SKM-1 treated with dmso at 0.1 percent for 144 hours (cell line): Measurements from ENCODE around the gene TEDC2.

Experiments
- DNase-seq: peaks from one replicate; lab custom pipeline; 2025; ENCODE audit not compliant: unreplicated experiment; lab: John Stamatoyannopoulos, UW

TEDC2 gene

DNA sequence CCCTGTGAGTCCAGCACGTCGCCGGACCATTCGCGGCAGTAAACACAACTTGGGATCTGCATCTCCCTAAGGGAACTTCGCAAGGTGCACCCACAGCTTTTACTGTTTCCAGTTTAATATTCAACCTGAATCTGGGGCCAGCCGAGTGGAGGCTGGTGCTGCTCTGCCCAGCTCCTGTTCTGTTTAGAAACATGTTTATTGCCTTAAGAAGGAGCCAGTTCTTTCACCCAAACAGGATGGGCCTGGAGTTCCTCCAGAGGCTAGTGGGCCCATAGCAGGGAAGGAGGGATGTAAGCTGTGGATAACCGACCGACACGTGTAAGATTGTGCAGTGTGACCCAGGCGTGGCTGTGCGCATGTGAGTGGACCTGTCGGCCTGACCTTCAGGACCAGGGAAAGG lies 32.4 kb downstream of the TEDC2 start:
- no peak for DNase-seq

DNA sequence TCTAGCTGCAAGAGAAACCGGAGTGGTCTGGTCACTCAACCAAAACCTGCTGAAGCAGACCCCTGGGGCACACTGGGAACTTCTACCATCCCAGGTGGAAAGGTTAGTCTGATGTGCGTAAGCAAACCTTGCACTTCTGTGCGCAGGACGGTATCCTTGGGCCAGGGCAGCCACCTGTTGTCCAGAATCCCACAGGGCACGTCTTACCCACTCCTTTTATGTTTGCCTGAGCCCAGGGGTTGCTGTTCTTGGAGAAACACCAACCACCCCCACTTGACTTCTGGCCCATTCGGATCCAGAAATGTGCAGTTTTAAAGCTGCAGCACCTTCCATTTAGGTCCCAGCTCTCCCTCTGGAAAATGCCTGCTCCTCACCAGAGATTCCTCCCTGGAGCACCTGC lies 33.7 kb downstream of the TEDC2 start:
- DNase-seq = no peak

DNA sequence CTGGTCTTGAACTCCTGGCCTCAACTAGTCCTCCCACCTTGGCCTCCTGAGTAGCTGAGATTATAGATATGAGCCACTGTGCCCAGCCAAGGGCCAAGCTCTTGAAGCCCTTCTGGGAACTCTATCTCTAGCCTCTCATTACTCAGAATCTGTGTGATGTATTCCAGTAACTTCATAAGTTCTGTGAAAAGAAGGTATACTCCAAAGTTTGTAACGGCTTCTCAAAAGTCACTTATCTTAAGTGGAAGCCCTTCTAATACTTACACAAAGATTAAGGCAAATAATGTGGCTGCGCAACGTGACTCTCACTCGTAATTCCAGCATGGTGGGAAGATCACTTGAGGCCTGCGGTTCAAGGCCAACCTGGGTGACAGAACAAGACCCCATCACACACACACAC lies 34.7 kb downstream of the TEDC2 start:
- DNase-seq = no peak

DNA sequence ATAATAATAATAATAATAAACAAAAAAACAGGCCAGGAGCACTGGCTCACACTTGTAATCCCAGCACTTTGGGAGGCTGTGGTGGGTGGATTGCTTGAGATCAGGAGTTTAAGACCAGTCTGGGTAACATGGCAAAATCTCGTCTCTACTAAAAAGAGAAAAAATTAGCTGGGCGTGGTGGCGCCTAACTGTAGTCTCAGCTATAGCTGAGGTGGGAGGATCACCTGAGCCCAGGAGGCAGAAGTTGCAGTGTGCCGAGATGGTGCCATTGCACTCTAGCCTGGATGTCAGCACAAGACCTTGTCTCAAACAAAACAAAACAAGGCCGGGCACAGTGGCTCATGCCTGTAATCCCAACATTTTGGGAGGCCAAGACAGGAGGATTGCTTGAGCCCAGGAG lies 35.1 kb downstream of the TEDC2 start:
- no peak for DNase-seq

DNA sequence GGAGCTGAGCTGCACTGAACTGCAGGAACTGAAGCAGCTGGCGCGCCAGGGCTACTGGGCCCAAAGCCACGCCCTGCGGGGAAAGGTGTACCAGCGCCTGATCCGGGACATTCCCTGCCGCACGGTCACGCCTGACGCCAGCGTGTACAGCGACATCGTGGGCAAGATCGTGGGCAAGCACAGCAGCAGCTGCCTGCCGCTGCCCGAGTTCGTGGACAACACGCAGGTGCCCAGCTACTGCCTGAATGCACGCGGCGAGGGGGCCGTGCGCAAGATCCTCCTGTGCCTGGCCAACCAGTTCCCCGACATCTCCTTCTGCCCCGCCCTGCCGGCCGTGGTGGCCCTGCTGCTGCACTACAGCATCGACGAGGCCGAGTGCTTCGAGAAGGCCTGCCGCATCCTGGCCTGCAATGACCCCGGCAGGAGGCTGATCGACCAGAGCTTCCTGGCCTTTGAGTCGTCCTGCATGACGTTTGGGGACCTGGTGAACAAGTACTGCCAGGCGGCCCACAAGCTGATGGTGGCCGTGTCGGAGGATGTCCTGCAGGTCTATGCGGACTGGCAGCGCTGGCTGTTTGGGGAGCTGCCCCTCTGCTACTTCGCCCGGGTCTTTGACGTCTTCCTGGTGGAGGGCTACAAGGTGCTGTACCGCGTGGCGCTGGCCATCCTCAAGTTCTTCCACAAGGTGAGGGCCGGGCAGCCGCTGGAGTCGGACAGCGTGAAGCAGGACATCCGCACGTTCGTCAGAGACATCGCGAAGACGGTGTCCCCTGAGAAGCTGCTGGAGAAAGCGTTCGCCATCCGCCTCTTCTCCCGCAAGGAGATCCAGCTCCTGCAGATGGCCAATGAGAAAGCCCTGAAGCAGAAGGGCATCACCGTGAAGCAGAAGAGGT lies 36.6 kb downstream of the TEDC2 start:
- no peak for DNase-seq

DNA sequence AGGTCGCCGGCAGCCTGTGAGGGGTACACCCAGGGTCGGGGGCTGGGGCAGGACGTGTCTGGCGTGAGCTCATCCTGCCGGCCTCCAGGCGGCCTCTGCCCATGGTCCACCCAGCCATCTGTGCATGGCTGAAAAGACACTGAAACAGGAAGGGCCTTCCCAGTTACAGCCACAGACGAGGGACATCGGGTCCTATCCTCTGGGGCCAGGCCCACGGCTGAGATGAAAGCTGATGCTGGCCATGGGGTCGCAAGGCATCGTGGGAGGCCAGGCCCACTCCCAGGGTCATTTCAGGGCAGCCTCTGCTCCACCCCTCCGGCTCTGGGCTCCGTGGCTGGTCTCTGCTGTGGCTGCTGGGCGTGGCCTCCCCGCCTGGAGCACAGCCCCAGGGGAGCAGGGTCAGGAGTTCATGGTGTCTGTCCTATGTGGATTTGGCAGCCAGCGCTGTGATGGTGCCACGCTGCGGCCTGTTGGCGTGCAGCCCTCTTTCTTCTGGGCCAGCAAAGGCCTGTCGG lies 37.3 kb downstream of the TEDC2 start:
- no peak for DNase-seq

DNA sequence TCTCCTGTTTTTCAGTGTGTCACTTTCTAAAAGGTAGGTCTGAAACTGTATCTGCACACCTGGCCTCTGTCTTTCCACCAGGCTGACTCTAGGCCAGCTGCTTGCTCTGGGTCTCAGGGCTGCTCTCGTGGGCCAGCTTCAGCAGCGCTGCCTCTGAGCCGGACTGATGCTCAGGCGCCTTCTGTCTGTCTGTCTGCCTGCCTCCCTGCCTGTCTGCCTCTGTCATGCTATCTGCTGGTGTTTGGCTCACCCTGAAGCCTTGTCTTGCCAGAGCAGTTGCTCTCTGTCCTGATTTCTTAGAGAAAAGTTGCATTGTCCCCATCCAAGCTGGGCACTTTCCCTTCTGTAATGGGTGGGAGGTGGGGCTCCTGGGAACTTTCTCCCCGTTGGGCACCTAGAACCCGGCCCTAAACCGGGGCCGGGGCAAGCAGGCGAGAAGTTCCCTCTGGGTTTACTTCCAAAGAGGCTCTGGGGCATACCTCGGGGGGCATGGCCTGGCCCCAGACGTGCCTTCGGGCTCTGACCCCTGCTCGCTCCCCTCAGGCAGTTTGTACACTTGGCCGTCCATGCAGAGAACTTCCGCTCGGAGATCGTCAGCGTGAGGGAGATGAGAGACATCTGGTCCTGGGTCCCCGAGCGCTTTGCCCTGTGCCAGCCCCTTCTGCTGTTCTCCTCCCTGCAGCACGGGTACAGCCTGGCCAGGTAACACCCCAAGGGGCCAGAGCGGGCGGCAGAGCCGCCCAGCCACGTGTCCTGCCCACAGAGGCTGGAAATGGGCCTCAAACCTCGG lies 38.0 kb downstream of the TEDC2 start:
- no peak for DNase-seq

DNA sequence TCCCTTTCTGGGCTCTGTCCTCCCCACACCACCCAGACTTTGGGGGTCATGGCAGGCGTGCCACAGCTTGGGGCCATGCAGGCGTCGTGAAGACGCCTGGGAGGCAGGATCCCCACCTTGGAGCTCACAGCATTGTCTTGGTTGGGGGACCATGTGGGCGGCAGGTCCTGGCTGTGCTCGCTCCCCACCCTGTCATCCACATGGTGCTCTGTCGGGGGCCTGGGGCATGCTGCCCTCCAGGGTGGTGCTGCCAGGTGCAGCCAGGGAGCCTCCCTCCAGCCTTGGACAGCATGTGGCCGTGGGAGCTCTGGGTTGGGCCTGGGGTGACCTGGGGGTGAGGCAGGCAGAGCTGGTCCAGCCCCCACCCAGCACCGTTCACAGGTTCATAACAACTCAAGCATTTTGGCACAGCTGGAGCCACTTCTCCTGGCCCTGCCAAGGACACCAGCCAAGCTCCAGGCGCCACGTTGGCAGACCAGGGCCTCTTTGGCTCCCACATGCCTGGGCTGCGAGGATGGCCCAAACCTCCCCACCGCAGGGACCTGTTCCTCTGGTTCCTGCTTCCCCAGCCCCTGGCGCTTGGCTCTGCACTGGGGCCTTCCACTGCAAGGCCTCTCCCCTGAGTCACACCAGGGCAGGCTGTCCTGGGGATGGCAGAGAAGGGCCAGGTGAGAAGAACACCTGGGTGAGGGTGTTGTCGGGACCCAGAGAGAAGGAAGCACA lies 38.8 kb downstream of the TEDC2 start:
- DNase-seq = no peak

DNA sequence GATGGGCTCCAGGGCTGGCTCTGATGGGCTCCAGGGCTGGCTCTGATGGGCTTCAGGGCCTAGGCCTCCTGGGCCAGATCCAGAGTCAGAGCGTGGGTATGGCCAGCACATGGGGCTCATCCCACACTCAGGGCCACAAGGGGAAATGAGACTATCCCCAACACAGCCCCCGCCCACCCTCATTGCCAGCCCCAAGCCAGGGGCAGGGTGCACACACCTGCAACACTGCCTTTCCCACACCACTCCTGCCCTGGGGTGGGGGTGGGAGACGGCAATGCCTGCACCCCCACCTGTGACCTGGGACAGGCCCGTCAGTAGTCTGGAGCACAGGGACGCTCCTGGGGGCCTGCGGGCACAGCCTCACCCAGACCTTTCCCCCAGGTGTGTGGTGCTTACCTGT lies 39.5 kb downstream of the TEDC2 start:
- no peak for DNase-seq

DNA sequence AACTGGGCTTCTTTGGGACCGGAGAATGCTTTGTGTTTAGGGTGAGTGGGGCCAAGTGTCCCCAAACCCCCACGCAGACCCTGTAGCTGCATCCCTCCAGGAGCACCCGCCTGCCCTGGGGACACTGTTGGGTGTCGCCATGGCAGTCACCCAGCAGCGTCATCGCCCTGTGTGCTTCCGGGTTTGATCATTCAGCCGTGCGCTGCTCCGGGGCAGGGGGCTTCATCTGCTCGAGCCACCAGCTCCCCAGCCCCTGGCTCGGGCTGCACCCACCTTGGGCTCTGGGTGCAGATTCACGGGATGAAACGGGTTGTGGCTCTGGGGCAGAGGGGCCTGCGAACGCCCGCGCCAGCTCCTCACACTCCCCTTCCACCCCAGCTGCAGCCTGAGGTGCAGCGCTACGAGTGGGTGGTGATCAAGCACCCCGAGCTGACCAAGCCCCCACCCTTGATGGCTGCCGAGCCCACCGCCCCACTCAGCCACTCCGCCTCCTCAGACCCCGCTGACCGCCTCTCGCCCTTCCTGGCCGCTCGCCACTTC lies 40.1 kb downstream of the TEDC2 start:
- no peak for DNase-seq

DNA sequence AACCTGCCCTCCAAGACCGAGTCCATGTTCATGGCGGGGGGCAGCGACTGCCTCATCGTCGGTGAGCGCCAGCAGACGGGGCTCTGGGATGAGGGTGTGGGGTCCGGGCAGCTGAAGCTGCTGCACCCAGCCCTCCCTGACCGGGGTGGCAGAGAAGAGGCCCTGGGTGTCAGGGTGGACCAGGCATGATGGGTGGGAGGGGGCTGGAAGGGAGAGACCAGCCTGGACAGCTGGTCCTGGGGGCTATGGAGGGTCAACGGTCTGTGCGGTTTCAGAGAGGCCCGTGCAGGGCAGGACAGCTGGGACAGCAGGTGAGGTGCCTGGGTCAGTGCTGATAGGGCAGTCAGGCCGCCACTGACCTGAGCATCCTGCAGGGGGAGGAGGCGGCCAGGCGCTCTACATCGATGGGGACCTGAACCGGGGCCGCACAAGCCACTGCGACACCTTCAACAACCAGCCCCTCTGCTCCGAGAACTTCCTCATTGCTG lies 40.6 kb downstream of the TEDC2 start:
- no peak for DNase-seq

DNA sequence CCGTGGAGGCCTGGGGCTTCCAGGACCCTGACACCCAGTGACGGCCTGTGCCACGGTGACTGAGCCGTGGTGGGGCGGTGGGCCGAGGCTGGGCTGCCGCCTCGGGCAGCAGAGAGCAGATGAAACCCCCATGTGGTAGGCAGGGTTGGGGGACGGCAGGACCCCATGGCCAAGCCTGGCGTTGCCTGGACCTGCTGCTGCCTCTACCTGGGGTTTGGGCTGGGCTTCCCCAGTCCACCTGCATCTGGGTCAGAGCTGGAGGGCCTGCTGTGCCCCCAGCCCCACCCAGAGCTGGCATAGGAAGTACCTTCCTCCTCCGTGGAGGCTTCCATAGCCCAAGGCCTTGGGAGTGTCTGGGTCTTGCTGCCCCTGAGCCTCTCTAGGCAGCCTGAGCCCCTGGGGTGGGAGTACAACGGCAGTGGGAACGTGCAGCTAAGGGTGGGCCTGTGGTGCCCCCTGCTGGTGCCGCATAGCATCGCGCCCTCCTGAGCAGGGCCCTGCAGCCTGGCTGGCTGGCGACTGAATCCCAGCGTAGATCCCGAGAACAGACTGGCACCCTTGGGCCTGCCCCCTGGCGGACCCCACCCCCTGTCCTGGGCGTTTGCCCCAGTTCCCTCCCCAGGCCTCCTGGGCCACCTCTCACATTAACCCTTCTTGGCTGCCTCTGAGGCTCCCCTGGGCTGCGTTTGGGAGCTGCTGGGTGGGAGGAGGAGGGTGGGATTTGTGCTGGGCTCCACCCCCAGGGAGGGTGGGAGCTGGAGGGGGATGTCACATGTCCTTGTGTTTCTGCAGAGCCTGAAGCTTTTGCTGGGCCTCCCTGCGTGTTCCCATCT lies 41.2 kb downstream of the TEDC2 start:
- peak; percentile 44 for DNase-seq

DNA sequence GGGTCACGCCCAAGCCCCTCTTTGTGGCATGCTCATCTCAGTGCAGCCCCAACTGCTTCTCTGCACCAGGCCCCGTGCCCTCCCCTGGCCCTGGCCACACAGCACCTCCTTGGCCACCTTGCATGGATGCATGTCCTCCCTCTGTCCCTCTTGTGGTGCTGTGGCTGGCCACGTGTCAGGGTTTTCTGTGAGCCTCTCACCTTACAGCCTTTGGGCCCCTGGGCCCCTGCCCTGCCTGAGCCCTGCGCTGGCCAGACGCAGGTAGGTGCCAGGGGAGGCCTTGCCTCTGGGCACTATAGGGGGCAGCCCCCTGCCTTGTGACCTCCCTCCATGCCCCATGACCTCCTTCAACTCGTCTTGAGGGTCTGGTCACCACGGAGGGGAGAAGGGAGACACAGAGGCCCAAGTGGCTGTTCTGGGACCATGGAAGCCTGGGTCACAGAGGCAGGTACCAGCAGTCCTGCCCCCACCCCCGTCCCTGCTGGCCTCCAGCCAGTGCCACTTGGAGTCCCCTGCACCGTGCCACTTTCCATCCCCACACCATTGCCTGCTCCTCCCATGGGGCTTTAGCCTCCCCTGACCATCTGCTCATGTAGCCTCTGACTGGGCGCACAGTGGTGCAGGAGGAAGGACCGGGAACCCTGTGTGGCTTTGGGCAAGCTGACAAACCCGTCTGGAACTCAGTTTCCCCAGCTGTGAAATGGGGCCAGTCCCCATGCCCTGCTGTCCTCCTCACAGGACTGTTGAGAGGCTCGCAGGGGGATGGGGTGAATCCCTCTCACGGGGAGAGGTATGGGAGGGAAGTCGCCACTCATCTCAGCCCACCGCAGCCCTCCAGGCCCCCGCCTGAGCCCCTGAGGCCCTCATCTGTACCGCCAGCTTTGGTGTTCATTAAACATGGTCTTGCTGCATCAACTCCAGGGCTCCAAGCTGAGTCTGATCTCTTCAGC lies 42.3 kb downstream of the TEDC2 start:
- DNase-seq = no peak

DNA sequence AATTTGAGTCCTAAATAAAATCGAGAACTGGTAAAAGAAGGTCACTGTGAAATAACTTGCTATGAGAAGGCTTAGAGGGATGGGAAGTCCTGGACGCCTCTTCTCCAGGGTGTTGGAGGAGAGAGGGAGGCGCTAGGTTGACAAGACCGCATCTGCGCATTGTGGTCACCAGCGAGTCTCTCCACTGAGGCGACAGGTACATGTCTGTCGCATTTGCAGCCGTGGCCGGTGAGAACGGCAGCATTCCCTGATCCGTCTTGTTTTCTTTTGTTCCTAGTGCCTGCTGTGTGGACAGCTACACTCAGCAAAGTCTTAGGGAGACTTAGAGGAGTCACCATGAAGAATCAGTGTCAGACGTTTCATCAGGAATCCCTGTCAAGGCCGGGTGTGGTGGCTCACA lies 45.8 kb downstream of the TEDC2 start:
- no peak for DNase-seq

DNA sequence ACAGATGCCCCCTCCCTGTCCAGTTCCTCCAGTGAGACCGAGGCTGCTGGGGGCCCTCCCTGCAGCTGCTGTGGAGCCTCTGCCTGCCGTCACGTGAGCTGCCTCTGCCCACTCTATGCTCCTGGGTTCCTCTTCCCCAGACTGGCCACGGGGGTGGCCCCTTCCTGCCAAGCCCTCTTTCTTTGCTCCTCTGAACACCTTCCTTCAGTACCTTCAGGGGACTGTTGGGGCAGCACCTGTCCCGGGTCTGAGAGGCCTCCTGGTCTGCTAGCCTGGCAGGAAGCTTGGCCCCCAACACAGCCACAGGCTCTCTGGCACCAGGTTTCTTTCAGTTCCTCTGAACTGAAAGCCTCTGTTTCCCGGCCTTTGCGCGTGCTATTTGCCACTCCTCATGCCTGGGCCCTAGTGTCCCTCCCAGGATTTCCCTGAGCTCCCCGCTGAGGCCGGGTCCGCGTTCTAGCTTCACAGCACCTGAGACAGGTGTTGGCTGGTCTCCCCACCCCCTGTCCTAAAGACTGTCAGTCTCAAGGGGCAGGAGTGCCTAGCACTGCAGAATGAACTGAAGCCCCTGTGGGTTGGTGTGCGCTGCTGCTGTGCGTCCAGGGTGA lies 47.2 kb downstream of the TEDC2 start:
- DNase-seq = peak; percentile 19

DNA sequence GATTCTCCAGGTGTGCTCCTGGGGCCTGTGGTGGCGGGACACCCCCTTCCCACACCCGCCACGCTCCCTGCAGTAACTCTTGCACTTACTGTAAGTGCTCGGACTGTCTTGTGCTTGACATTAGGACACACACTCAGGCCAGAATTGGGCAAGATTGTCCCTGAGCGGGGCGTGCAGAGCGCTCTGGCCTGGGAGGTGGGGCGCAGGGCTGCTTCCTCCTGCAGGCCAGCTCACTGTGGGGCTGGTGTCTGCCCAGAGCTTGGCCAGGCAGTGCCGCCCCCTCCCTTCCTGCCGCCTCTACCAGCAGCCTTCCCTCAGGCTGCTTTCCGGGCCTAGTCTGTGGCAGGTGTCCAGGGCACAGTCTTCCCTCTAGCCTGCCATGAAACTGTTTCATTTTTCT lies 47.8 kb downstream of the TEDC2 start:
- DNase-seq = peak; percentile 52

DNA sequence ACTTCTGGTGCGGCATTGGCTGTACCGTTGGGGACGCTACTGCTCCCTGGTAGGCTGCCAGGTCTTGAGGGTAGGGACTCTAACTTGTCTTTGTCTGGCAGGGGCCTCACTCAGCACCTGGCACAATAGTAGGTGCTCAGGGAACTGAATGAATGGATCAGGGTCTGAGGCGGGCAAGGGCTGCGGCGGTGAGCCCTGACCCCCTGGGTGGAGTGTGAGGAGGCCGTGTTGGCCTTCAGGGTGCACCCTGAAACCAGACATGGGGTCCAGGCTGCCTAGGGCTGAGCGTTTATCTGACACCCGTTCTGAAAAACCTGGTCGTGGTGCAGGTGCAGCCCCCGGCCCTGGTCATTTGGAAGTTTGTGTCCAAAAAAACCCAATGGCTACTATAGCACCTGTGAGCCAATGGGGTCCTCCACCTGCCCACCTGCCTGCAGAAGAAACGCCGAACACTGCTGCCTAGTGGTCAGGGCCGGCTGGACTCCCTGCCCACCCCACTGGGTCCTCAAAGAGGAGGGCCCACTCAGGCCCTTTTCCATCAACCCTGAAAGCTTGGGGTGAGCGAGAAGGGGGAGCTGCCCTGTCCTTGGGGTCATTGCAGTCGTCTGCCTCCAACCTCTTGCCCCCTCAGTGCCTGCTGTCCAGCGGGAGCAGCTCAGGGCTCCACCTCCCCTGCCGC lies 49.0 kb downstream of the TEDC2 start:
- DNase-seq = no peak
